Mammary epithelial cell (primary cell): ENCODE data around the gene MAP3K5.

Experiments
- CTCF ChIP-seq, 2 donors: IDR thresholded peaks in 1 of 2; conservative IDR thresholded peaks in 1 of 2; 2 replicates each; pipeline ENCODE4 v1.5.1; 2011 to 2012; ENCODE audit warnings: inconsistent platforms in 2 of 2, low read length in 2 of 2, mild to moderate bottlenecking in 2 of 2, control low read depth in 1 of 2, low read depth in 1 of 2; ENCODE audit not compliant: insufficient read depth in 1 of 2; ENCODE audit errors: extremely low read depth in 1 of 2
- EZH2 ChIP-seq: IDR thresholded peaks from 2 replicates; pipeline ENCODE4 v1.6.1; 2012; ENCODE audit warnings: low read length, inconsistent platforms, borderline replicate concordance

GRCh38 chr6:136703331-136703865, 88.9 kb downstream of the MAP3K5 start:
- TF ChIP-seq CTCF (conservative IDR thresholded peaks at IDR 0.05 in 1 of 2, IDR thresholded peaks at IDR 0.05 in 1 of 2; ENCODE audit: extremely low read depth in 1 of 2, insufficient read depth in 1 of 2, low read depth in 1 of 2, low read length in 2 of 2) (no peak), EZH2 (no peak)
